ENCODE results near the gene ZNF821. TPM values are rescaled to one million over a fixed set of nuclear protein-coding genes. Genes with fewer than 3 reads are reported as not detected.

ZNF821 gene
- total and polyA plus RNA-seq, 10 of the 15 experiments (the other 5 are each of a cell fraction or from before 2014, with no cell fraction given) = 0.82 to 9.9 (median 6.8) TPM

DNA sequence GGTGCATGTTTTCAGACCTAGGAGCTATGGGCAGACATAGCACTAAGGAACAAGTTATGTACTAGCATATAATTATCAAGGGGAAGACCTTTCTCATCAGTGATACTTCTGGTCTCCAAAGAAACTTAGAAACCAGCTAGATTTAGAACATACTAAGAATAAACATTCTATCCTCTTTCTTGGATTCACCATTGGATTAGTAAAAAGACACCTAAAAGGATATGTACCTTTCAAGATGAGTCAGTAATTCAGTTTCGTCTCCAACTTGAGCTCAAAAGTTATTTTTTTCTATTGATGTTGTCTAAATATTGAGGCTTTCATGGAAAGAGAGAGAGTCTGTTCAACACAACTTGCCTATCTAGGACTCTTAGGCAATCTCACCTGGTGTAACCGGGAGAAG is 13.2 kb downstream of the ZNF821 start:
- Histone ChIP-seq H3K4me3 (no peak overlapping the region), H3K4me1 (ENCODE audit: control insufficient read depth, insufficient read depth, low read length) (peaks cover 14% of the 10 kb centered on the region), H3K27ac (ENCODE audit: control insufficient read depth, insufficient read depth) (no peak overlapping the region), H3K4me2 (ENCODE audit: control insufficient read depth, insufficient read depth) (no peak overlapping the region), H3K27me3 (replicated peaks in 1 of 2; ENCODE audit: control insufficient read depth in 2 of 2, insufficient read depth in 2 of 2, low read length in 1 of 2) (no peaks in the 10 kb centered on the region), H3K79me2 (ENCODE audit: control insufficient read depth, insufficient read depth, low read length) (no peaks in the 10 kb centered on the region), H3K9ac (ENCODE audit: control insufficient read depth, insufficient read depth, low read length) (no peak overlapping the region), H3K9me3 (replicated peaks; ENCODE audit: control insufficient read depth, insufficient read depth, low read length) (no peaks in the 10 kb centered on the region), H3K36me3 (ENCODE audit: control insufficient read depth in 2 of 2, insufficient read depth in 2 of 2, low read length in 1 of 2) (0 out of 4 replicates have a peak, but pooled peaks cover 0 to 3% of the 10 kb centered on the region in 2 experiments), H2AFZ (ENCODE audit: control insufficient read depth, low read depth, low read length) (no peak overlapping the region), H4K20me1 (ENCODE audit: control insufficient read depth, insufficient read depth) (no peaks in the 10 kb centered on the region)
- ChIA-PET POLR2A (interaction anchor here (1.1 to 1.4 kb wide), 3 partner anchors 9 to 11 kb away, joined by 3 to 5 read pairs (median 3); no protein-coding TSS in a partner anchor), SMC1A (ENCODE audit: uncharacterized antibody, unreplicated experiment) (interaction anchor here (1.0 to 4.4 kb wide), 6 partner anchors 11 to 91 kb away, joined by 3 to 30 read pairs (median 4); no protein-coding TSS in a partner anchor), CTCF (interaction anchor here (0.6 to 4.9 kb wide), 6 partner anchors 9 to 1995 kb away, joined by 3 to 38 read pairs (median 3); no protein-coding TSS in a partner anchor), RAD21 (ENCODE audit: unreplicated experiment) (interaction anchor here (1.0 kb wide), 1 partner anchor 12 kb away, joined by 4 read pairs; no protein-coding TSS in a partner anchor)
- DNase-seq (ENCODE audit: low read depth, low spot score) (no peak), FAIRE-seq (no peak), ATAC-seq (peak; percentile 44)
- WGBS (ENCODE audit: insufficient coverage, insufficient replicate concordance, low lambda C conversion rate, missing lambda C conversion rate) = 50% methylated on average over 2 of the region's 2 CpGs
- intact Hi-C loops (cut with micrococcal nuclease; ENCODE audit: unreplicated experiment) (no loop called here), in situ Hi-C loops (cut with MboI) (no loop called here)
- no TSS peak for BruUV-seq (replicated peaks)
- no peak for TF ChIP-seq ZNF384 (IDR thresholded peaks at IDR 0.05; ENCODE audit: borderline replicate concordance, low read depth, low read length)
- TF ChIP-seq STAT3 (IDR thresholded peaks at IDR 0.05; ENCODE audit: low read depth, low read length) = no peak
- no peak for TF ChIP-seq SREBF2 (IDR thresholded peaks at IDR 0.05; ENCODE audit: low read length)
- TF ChIP-seq RUNX3 (IDR thresholded peaks at IDR 0.05; ENCODE audit: low read length) = peak; percentile 20; the same call in 1 of the 2 replicates
- no peak for TF ChIP-seq POLR2AphosphoS2 (IDR thresholded peaks at IDR 0.05; ENCODE audit: low read depth, low read length)
- TF ChIP-seq EZH2 (IDR thresholded peaks at IDR 0.05; ENCODE audit: borderline replicate concordance, control insufficient read depth, low read depth, low read length) = no peak
- TF ChIP-seq BACH1 (IDR thresholded peaks at IDR 0.05; ENCODE audit: borderline replicate concordance) = no peak
- TF ChIP-seq, protein P1, sequence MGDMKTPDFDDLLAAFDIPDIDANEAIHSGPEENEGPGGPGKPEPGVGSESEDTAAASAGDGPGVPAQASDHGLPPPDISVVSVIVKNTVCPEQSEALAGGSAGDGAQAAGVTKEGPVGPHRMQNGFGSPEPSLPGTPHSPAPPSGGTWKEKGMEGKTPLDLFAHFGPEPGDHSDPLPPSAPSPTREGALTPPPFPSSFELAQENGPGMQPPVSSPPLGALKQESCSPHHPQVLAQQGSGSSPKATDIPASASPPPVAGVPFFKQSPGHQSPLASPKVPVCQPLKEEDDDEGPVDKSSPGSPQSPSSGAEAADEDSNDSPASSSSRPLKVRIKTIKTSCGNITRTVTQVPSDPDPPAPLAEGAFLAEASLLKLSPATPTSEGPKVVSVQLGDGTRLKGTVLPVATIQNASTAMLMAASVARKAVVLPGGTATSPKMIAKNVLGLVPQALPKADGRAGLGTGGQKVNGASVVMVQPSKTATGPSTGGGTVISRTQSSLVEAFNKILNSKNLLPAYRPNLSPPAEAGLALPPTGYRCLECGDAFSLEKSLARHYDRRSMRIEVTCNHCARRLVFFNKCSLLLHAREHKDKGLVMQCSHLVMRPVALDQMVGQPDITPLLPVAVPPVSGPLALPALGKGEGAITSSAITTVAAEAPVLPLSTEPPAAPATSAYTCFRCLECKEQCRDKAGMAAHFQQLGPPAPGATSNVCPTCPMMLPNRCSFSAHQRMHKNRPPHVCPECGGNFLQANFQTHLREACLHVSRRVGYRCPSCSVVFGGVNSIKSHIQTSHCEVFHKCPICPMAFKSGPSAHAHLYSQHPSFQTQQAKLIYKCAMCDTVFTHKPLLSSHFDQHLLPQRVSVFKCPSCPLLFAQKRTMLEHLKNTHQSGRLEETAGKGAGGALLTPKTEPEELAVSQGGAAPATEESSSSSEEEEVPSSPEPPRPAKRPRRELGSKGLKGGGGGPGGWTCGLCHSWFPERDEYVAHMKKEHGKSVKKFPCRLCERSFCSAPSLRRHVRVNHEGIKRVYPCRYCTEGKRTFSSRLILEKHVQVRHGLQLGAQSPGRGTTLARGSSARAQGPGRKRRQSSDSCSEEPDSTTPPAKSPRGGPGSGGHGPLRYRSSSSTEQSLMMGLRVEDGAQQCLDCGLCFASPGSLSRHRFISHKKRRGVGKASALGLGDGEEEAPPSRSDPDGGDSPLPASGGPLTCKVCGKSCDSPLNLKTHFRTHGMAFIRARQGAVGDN (IDR thresholded peaks at IDR 0.05) = no peak
- no peak for TF ChIP-seq ASH2L (IDR thresholded peaks at IDR 0.05; ENCODE audit: borderline replicate concordance, low read depth)
- TF ChIP-seq MEF2A (IDR thresholded peaks at IDR 0.05; ENCODE audit: insufficient read depth, low read depth, low read length) = 0 out of 2 replicates have a peak, but pooled peaks have one; percentile 19
- TF ChIP-seq FOXK2 (IDR thresholded peaks at IDR 0.05) = no peak
- no peak for TF ChIP-seq IRF4 (IDR thresholded peaks at IDR 0.05; ENCODE audit: low read depth, low read length)
- no peak for TF ChIP-seq RB1 (IDR thresholded peaks at IDR 0.05; ENCODE audit: borderline replicate concordance)
- TF ChIP-seq, protein P2, sequence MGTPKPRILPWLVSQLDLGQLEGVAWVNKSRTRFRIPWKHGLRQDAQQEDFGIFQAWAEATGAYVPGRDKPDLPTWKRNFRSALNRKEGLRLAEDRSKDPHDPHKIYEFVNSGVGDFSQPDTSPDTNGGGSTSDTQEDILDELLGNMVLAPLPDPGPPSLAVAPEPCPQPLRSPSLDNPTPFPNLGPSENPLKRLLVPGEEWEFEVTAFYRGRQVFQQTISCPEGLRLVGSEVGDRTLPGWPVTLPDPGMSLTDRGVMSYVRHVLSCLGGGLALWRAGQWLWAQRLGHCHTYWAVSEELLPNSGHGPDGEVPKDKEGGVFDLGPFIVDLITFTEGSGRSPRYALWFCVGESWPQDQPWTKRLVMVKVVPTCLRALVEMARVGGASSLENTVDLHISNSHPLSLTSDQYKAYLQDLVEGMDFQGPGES (IDR thresholded peaks at IDR 0.05) = no peak
- peak; percentile 81 for TF ChIP-seq JUNB (IDR thresholded peaks at IDR 0.05)

All from GM12878 (cell line).